Dendritic cell treated with granulocyte-macrophage colony-stimulating factor and Interleukin-4, amounts not matched to agents 40 ng/mL and 50 ng/mL, for 4 days (primary cell): ENCODE measurements around the gene CACNG1.

Experiments
- H3K27ac Mint-ChIP-seq: one replicate; pipeline ENCODE4 v1.8.0; 2022; ENCODE audit warnings: mild to moderate bottlenecking, mixed read lengths
- H3K27me3 Mint-ChIP-seq: one replicate; pipeline ENCODE4 v1.8.0; 2022; ENCODE audit warnings: mild to moderate bottlenecking, mixed read lengths
- H3K36me3 Mint-ChIP-seq: one replicate; pipeline ENCODE4 v1.8.0; 2022; ENCODE audit warnings: low read depth, mixed read lengths
- H3K4me1 Mint-ChIP-seq: one replicate; pipeline ENCODE4 v1.8.0; 2022; ENCODE audit warnings: low read depth, mixed read lengths
- H3K4me3 Mint-ChIP-seq: one replicate; pipeline ENCODE4 v1.8.0; 2022; ENCODE audit warnings: mild to moderate bottlenecking, moderate library complexity, mixed read lengths
- H3K9me3 Mint-ChIP-seq: one replicate; pipeline ENCODE4 v1.8.0; 2022; ENCODE audit warnings: mixed read lengths
- intact Hi-C: fragments of 100-400 bp; cut with micrococcal nuclease; formaldehyde crosslinking; loops from one replicate; pipeline ENCODE4 v1.15.0; 2022

The CACNG1 gene

GRCh38 chr17:67067571-67068482, 23.5 kb downstream of the CACNG1 start:
- Mint-ChIP-seq H3K36me3 (peaks cover 17% of the 10 kb centered on the region), H3K4me1 (no peaks in the 10 kb centered on the region), H3K27me3 (no peaks in the 10 kb centered on the region), H3K9me3 (no peaks in the 10 kb centered on the region), H3K4me3 (no peak overlapping the region), H3K27ac (no peak overlapping the region)
- intact Hi-C loops: no loop called here

DNA sequence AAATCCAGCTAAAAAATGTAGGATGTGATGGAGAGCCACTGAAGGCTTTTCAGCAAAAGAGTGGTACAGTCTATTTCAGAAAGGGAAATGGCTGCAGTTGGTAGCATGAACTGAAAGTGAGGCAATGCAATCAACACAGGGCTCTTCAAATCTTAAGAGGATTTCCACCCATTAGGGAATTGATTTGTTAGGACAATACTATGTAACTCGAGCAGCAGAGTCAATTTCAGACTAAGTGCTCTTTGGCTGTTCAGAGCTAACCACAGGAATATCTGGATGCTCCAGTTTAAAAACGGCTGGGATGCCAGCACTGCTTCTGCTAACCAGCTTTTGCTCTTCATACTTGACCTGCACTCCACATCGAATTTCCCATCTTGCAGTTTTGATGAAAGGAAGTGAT, 24.6 kb downstream of the CACNG1 start:
- Mint-ChIP-seq H3K36me3 (peaks cover 29% of the 10 kb centered on the region), H3K27ac (no peak overlapping the region), H3K9me3 (no peaks in the 10 kb centered on the region), H3K4me1 (no peaks in the 10 kb centered on the region), H3K4me3 (no peak overlapping the region), H3K27me3 (no peaks in the 10 kb centered on the region)
- intact Hi-C loops: no loop called here

DNA sequence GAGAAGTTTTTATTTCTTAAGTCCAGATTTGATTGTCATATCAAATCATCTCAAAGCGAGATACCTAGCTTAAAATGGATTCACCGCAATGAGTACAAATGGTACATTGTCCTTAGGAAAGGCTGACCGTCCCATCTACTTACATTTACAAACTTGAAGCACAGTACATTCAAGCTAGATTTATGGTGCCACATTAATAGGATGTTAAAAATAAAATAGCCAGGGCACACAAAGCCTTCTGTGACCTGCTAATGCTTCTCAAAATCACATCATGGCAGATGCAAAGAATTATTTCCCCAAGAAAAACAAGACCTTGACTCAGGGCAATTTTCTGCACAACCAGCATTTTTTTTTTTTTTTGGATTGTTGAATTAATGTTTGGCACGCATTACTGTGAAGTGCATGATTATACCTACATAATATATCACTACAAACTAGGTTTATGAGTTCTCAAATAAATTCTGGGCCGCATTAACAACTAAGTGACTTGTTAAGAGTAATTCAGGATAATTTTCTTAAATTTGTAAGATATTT, 25.3 kb downstream of the CACNG1 start:
- Mint-ChIP-seq H3K27me3 (no peaks in the 10 kb centered on the region), H3K36me3 (peaks cover 33% of the 10 kb centered on the region), H3K4me3 (no peak overlapping the region), H3K27ac (no peak overlapping the region), H3K4me1 (no peaks in the 10 kb centered on the region), H3K9me3 (no peaks in the 10 kb centered on the region)
- intact Hi-C loops: no loop called here

DNA sequence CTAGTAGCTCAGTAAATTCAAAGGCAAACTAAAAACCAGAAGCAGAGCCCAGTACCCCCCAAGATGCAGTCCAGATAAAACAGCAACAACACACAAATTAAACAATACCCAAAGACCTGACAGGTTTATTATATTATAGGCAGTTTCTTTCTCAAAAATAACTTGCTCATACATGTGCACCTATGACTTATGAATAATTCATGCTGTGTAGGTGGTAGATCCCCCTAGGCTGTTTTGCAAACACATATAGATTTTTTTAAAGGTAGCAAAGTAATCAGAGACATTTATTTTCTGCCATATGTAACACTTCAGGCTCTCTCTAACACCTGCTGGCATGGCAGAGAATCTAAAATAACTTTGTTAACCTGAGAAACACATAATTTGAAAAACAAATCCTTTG, 27.2 kb downstream of the CACNG1 start:
- no peaks in the 10 kb centered on the region for H3K9me3 Mint-ChIP-seq
- H3K36me3 Mint-ChIP-seq: peaks cover 52% of the 10 kb centered on the region

DNA sequence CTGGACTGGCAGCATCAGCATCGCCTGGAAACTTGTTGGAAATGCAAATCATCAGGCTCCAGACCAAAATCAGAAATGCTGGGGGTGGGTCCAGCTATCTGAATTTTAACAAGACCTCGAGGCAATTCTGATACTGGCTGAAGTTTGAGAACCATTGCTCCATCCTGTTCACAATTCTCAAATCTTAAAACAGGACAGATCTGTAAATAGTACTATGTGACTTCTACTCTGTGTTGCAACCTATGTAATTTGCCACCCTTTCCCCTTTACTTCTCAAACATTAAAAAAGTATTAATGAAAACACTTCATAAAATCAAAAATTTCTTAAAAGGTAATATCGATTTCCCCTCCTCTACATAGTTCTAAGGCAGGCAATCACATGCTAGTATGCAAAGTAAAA, 28.5 kb downstream of the CACNG1 start:
- no peaks in the 10 kb centered on the region for H3K27me3 Mint-ChIP-seq
- H3K36me3 Mint-ChIP-seq: peaks cover 57% of the 10 kb centered on the region
- intact Hi-C loops: no loop called here
- no peaks in the 10 kb centered on the region for H3K9me3 Mint-ChIP-seq
- no peak overlapping the region for H3K4me3 Mint-ChIP-seq
- no peaks in the 10 kb centered on the region for H3K4me1 Mint-ChIP-seq
- H3K27ac Mint-ChIP-seq: no peak overlapping the region

More for the DNA sequence above, 27.2 kb downstream of the CACNG1 start:
- no peak overlapping the region for H3K27ac Mint-ChIP-seq
- no peaks in the 10 kb centered on the region for H3K4me1 Mint-ChIP-seq
- H3K27me3 Mint-ChIP-seq: no peaks in the 10 kb centered on the region
- no peak overlapping the region for H3K4me3 Mint-ChIP-seq
- intact Hi-C loops: no loop called here

- Mint-ChIP-seq H3K27ac (no peak overlapping the region), H3K4me1 (no peaks in the 10 kb centered on the region), H3K9me3 (no peaks in the 10 kb centered on the region), H3K27me3 (no peaks in the 10 kb centered on the region), H3K4me3 (no peak overlapping the region), H3K36me3 (peaks cover 74% of the 10 kb centered on the region)
- intact Hi-C loops: no loop called here
Measured at GRCh38 chr17:67074781-67075180, 30.4 kb downstream of the CACNG1 start.

DNA sequence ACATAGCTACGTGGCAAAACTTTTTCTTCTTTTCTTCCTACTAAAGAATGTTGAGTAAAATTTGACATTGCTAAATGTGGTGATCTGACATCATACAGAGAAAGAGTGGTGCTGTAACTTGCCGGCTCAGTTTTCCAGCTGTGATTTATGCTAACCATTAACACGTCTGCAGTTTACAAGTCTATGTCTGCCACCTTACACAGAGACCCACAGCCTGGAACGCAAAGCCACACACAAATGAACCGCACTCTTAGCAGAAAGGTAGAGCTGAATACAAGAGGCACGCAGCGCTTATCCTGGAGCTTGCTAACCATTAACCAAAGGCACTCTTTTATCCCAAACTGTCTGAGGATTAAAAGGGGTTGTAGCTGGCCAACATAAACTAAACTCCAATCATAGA, 31.9 kb downstream of the CACNG1 start:
- Mint-ChIP-seq H3K27ac (no peak overlapping the region), H3K4me1 (no peaks in the 10 kb centered on the region), H3K4me3 (no peak overlapping the region), H3K9me3 (no peaks in the 10 kb centered on the region), H3K27me3 (no peaks in the 10 kb centered on the region), H3K36me3 (peaks cover 82% of the 10 kb centered on the region)
- intact Hi-C loops: no loop called here

GRCh38 chr17:67078292-67078691, 33.9 kb downstream of the CACNG1 start:
- Mint-ChIP-seq H3K9me3 (no peaks in the 10 kb centered on the region), H3K27me3 (no peaks in the 10 kb centered on the region), H3K27ac (no peak overlapping the region), H3K36me3 (peaks cover 75% of the 10 kb centered on the region), H3K4me3 (no peak overlapping the region), H3K4me1 (peaks cover 6% of the 10 kb centered on the region)
- intact Hi-C loops: no loop called here

- Mint-ChIP-seq H3K27me3 (no peaks in the 10 kb centered on the region), H3K36me3 (peaks cover 78% of the 10 kb centered on the region), H3K27ac (no peak overlapping the region), H3K4me1 (peaks cover 6% of the 10 kb centered on the region), H3K4me3 (no peak overlapping the region), H3K9me3 (no peaks in the 10 kb centered on the region)
- intact Hi-C loops: no loop called here
Measured at GRCh38 chr17:67079491-67079890, 35.1 kb downstream of the CACNG1 start.

DNA sequence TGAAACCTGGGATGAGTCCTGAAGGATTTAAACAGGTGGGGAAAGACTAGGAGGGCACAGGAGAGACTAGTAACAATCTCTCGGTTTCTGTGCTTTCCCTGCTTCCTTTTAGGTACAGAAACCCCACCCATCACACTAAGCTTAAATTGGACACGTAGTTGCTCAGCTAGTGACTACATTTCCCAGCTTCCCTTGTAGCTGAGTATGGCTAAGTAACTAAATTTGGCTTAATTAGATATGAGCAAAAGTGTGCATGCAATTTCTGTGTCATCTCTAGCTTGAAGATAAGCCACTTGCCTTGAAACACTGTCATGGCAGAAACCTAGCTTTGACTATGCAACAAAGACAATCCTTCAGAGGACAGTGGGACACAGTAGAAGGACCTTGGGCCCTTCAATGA, 36.5 kb downstream of the CACNG1 start:
- H3K27me3 Mint-ChIP-seq: no peaks in the 10 kb centered on the region
- H3K9me3 Mint-ChIP-seq: no peaks in the 10 kb centered on the region
- peaks cover 6% of the 10 kb centered on the region for H3K4me1 Mint-ChIP-seq
- intact Hi-C loops: no loop called here
- H3K36me3 Mint-ChIP-seq: peaks cover 79% of the 10 kb centered on the region
- H3K27ac Mint-ChIP-seq: no peak overlapping the region
- no peak overlapping the region for H3K4me3 Mint-ChIP-seq

DNA sequence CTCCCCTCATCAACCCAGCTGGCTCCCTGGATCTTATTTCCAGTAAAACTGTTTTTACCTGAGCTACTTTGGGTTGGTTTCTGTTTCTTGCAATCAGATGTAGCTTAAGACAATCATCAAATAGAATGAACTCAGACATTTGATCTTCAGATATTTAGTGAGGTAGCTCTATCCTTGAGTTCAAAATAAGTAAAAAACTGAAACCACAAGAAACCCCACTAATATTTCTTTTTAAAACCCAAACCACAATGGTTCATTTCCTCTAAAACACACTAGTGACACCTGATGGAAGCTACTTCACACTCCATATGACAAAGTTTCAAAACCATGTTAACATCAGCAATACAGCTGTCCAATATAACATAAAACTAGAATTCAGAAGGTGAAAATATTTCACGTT, 37.8 kb downstream of the CACNG1 start:
- peaks cover 79% of the 10 kb centered on the region for H3K36me3 Mint-ChIP-seq
- no peak overlapping the region for H3K4me3 Mint-ChIP-seq
- no peaks in the 10 kb centered on the region for H3K9me3 Mint-ChIP-seq
- H3K4me1 Mint-ChIP-seq: peaks cover 6% of the 10 kb centered on the region
- intact Hi-C loops: no loop called here
- H3K27me3 Mint-ChIP-seq: no peaks in the 10 kb centered on the region
- H3K27ac Mint-ChIP-seq: no peak overlapping the region

DNA sequence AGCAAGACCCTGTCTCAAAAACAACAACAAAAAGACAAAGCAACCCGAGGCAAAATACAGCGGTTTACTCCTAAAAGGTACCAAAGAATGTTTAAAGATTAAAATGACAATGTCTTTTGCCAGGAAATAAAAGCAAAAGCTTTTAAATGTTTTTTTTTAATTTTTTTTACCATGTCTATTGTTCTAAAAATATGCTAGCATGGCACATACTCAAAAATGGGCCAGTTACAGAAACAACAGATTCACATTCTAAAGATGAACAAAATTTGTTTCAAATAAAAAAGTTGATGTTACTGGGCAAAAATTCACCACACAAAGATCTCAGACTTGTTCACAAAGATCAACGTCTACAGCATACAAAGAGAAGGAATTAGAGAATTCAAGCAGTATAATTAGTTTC, 41.1 kb downstream of the CACNG1 start:
- no peak overlapping the region for H3K27ac Mint-ChIP-seq
- no peak overlapping the region for H3K4me3 Mint-ChIP-seq
- H3K9me3 Mint-ChIP-seq: no peaks in the 10 kb centered on the region
- no peaks in the 10 kb centered on the region for H3K27me3 Mint-ChIP-seq
- intact Hi-C loops: no loop called here
- peaks cover 69% of the 10 kb centered on the region for H3K36me3 Mint-ChIP-seq
- peaks cover 9% of the 10 kb centered on the region for H3K4me1 Mint-ChIP-seq

GRCh38 chr17:67088639-67089038, 44.3 kb downstream of the CACNG1 start:
- intact Hi-C loops: no loop called here
- H3K9me3 Mint-ChIP-seq: no peaks in the 10 kb centered on the region
- no peaks in the 10 kb centered on the region for H3K27me3 Mint-ChIP-seq
- peaks cover 14% of the 10 kb centered on the region for H3K4me1 Mint-ChIP-seq
- H3K36me3 Mint-ChIP-seq: peaks cover 73% of the 10 kb centered on the region
- no peak overlapping the region for H3K27ac Mint-ChIP-seq
- no peak overlapping the region for H3K4me3 Mint-ChIP-seq

- no peak overlapping the region for H3K4me3 Mint-ChIP-seq
- no peaks in the 10 kb centered on the region for H3K27me3 Mint-ChIP-seq
- intact Hi-C loops: no loop called here
- peaks cover 70% of the 10 kb centered on the region for H3K36me3 Mint-ChIP-seq
- peaks cover 20% of the 10 kb centered on the region for H3K4me1 Mint-ChIP-seq
- no peaks in the 10 kb centered on the region for H3K9me3 Mint-ChIP-seq
- H3K27ac Mint-ChIP-seq: no peak overlapping the region
Measured at GRCh38 chr17:67090341-67090740, 46.0 kb downstream of the CACNG1 start.

GRCh38 chr17:67092291-67092690, 47.9 kb downstream of the CACNG1 start:
- H3K27ac Mint-ChIP-seq: no peak overlapping the region
- intact Hi-C loops: no loop called here
- peaks cover 29% of the 10 kb centered on the region for H3K4me1 Mint-ChIP-seq
- H3K9me3 Mint-ChIP-seq: no peaks in the 10 kb centered on the region
- peaks cover 65% of the 10 kb centered on the region for H3K36me3 Mint-ChIP-seq
- no peak overlapping the region for H3K4me3 Mint-ChIP-seq
- H3K27me3 Mint-ChIP-seq: no peaks in the 10 kb centered on the region
